ENCODE data around the gene THOC6.
A peak's percentile ranks its signal among the peaks of the same experiment; 100 is the strongest.

Gene THOC6

DNA sequence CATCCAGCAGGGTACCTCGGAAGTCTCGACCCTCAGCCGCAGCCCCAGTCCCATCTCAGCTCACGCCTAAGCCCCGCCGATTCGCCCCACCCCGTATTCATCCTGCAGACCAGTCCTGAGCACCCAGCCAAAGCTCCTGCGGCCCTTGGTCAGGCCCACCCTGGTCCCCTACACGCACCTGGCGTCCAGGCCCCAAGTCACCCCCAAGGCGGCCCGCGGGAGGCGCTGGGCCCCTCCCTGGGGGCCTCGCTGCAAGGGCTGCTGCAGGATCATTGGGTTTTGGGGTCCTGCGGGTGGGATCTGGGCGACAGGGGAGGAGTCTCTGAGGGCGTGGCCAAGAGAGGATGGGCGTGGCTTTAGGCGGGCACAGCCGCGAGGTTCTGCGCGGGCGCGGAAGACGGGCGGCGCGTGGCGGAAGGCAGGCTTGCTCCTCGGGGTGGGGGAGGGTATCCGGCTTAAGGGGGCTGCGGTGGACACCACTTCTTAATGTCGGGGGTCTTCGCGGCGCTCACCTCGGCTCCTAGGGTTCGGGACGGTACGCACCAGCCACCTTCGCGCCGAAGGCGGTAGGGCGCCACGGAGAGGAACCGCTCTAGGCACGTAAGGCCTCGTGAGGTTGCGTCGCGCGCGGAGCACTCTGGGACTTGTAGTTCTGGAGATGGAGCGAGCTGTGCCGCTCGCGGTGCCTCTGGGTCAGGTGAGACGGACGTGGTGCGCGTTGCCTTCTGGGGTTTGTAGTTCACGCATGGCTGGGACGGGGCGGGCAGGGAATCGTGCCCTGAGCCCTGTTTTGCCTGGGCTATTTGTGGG lies at the start of gene THOC6, which contains the start of gene HCFC1R1:
TSS of gene THOC6 (plus strand) at position 367 of the 810 bp plus-strand sequence. CDS start at position 659, 292 bp downstream.
TSS of gene HCFC1R1 (minus strand) at position 274 of the 810 bp plus-strand sequence. CDS start at position 273, 1 bp downstream.
- DNase-seq (ENCODE audit: low read depth): peak; percentile 90

DNA sequence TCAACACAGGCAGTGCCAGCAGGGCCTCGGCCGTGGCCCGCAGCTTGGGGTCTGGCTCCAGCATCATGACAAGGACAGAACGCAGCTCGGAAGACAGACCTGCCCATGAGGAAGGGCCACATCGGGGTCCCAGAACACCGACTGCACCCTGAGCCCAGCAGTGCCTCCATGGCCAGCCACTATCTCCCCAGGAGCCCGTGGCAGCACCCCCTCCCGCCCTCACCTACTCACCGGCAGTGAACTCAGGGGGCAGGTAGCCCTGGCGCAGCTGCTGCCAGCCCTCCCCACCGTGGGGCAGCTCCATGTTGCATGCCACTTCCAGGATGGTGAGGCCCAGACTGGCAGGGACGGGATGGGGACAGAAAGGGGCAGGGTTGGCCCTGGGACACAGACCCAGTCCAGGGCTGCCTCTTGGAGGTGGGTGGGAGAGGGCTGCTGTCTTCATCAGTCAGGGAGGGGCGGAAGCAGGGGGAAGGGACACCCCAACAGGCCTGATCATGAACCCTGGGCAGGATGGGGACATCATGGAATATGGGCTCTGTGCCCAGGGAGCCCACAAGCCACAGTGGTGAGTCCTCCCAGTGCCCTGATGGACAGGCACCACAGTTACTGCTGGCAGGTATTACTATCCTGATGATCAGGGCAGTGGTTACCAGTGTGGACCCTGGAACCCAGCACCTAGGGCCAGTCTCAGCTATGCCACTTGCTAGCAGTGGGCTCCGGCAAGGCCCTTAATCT lies 49.3 kb upstream of the THOC6 start:
- no peak for DNase-seq (ENCODE audit: low read depth)

DNA sequence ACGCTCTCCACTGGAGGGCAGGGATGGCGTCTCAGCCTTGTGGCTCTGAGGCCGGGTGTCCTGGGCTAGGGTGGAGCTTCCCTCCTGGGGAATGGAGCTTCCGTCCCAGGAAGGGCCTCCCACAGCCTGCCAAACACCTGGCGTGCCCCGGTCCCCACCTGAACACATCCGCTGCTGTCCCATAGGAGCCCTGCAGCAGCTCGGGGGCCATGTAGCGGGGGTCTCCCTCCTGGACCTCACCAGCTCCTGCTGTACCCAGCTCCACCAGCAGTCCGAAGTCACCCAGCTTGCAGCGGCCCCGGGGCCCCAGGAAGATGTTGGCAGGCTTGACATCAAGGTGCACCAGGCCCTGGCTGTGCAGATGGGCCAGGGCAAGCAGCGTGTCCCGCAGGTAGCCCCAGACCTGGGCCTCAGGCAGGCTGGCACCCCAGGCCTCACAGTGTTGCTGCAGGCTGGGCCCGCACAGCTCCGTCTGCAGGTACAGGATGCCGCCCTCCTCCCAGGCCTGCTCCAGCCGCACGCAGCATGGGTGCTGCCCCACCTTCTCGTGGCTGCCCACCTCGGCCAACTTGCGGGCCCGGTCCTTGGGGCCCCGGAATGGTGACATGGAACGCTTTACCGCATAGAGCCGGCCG lies 48.6 kb upstream of the THOC6 start:
- DNase-seq (ENCODE audit: low read depth): no peak

DNA sequence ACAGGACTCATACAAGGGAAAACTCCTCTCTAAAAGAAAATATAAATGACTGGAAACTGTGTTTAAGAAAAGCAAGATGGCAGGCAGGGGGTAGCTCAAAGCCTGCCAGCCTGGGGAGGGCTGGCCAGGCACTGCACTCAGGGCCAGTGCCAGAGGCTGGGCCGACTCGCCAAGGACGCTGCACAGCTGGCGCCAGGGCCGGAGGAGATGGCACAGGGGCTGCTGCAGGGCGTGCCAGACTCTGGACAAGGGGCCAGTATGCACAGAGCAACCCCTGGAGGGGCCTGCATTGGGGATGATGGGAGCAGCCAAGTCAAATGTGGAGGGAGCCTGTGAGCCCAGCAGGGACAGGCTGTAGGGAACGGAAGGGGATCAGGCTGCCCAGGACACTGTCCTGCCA lies 47.6 kb upstream of the THOC6 start:
- DNase-seq (ENCODE audit: low read depth): no peak

DNA sequence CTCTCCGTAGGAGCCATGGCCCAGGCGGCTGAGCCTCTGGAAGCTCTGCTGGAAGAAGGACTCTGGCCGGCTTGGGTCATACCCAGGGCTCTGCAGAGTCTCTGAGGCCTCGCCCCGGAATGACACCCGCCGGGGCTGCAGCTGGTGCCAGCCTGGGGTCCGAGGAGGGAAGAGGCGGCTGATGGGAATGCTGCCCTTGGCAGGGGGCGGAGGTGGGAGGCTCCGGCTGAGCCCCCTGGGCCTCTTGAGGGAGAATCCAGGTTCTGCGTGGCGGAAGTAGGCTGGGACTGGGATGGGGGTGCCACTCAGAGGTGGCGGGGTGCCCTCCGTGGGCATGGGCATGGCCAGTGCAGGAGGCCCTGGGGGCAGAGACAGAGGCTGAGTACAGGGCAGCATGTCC lies 47.2 kb upstream of the THOC6 start:
- DNase-seq (ENCODE audit: low read depth): no peak

DNA sequence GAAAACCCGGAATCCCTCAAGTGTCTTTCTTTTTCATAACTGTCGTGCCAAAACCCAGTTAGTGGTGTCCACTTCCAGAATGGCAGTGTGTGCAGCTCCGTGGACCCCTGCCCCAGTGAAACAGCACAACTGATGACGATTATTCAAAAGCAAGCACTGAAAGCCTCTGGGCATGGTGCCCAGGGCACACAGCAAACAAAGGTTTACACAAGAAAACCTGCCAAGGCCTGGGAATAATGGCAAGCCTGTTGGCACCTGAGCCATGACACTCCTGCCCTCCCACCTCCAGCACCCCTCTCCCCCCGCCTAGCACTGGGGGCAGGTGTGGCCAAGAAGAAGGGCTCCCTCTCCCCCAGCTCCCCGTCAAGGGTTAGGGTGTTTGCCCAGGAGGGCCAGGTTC lies 46.4 kb upstream of the THOC6 start:
- DNase-seq (ENCODE audit: low read depth): no peak

DNA sequence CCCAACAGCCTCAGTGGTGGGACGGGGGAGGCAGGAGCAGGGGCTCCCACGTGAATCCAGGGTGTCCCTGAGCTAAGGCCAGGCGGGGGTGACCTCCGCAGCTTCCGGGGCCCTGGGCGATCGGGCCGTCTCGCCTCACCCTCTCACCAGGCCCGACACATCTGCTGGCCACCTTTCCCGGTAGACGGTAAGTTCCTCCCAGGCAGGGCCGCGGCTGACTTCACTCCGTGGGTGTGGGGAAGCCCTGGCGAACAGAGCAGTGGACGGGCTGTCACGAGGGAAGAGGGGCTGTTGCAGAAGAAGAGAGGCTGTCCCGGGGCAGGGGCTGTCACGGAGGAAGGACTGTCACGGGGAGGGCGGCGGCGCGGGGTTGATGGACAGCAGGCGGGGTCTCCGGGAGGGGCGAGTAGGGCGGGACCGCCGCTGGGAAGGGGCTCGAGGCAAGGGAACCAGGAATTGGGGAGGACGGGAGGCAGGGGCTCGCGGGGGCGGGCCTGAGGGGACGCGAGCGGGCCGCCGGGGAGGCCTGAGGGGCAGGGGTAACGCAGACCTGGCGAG lies 44.1 kb upstream of the THOC6 start:
- no peak for DNase-seq (ENCODE audit: low read depth)

DNA sequence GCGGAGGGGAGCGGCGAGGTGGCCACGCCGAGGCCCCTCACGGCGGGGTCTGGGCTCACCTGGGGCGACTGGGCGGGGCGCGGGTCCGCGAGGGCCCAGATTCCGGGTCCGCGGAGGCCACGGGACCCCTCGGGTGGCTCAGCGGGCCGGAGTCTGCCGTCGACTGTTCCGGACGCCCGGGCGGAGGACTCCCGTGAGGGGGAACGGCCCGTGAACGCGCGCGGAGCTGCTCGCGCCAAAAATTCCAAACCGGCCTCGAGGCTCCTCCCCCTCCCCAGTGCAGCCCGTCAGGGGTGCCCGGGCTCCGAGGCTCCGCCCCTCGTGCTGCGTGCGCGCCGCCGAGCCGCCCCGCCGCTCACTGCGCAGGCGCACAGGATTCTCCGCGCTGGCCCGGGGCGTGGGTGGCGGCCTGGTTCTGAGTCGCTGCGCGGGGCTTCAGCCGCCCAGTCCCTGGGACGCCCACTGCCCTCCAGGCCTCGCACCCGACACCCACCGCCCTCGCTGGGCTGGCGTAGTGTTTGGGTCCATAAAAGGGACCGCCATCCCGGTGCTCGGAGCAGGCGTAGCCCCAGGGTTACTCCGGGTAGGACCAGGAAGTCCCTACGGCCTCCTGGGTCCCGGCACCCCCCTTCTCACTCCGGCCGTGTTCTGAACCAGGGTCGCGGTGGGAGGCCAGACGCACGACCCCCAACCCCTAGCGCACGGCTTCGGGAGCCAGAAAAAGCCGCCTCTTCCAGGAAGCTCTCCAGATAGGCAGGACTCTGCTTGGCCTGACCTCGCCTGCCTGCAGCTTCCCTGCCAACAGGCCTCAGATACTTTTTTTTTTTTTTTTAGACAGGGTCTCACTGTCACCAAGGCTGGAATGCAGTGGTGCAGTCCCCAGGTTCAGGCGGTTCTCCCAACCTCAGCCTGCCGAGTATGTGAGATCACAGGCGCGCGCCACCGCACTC lies 43.3 kb upstream of the THOC6 start, which contains the start of gene PKMYT1:
TSS of gene PKMYT1 (minus strand) at position 220 of the 950 bp plus-strand sequence. CDS start 789 bp downstream, outside the sequence.
- DNase-seq (ENCODE audit: low read depth): peak; percentile 94

DNA sequence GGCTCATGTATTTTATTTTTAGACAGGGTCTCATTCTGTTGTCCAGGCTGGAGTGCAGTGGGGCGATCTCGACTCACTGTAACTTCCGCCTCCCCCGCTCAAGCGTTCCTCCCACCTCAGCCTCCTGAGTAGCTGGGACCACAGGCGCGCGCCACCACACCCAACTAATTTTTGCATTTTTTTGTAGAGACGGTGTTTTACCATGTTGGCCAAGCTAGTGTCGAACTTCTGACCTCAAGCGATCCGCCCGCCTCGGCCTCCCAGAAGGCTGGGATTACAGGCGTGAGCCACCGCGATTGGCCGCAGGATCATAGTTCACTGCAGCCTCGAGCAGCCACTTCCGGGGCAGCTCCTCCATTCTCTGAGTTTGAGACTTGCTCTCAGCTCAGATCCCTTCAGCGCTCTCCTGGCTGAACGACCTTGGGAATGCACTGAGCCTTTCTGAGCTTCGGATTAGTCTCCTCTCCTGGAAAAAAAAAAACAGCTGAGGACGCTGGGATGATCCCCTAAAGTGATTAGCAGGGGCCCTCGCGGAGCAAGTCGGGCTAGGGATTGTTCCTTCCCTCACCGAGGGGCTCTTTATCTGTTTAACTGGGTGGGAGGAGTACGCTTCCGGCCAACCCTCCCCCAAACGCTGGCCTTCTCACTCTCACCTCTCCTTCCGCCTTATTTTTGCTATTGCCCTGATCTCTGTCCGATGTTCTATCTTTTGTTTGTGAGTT lies 42.5 kb upstream of the THOC6 start:
- no peak for DNase-seq (ENCODE audit: low read depth)

DNA sequence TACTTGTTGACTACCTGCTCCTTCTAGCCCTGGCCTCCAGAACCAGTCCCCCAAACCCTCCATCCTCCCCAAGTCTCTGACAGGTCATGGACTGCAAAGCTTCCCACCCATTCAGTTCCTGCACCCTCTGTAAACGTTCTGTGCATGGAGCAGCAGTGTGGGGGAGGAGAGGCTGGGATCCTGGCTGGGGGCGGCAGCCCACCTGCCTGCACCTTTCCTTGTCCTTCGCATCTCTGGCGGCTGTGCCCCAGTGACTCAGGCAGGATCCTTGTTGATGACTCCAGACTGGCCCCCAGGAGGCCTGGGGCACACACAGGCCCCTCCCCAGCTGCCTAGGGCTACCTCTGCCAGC lies 42.0 kb upstream of the THOC6 start:
- no peak for DNase-seq (ENCODE audit: low read depth)

DNA sequence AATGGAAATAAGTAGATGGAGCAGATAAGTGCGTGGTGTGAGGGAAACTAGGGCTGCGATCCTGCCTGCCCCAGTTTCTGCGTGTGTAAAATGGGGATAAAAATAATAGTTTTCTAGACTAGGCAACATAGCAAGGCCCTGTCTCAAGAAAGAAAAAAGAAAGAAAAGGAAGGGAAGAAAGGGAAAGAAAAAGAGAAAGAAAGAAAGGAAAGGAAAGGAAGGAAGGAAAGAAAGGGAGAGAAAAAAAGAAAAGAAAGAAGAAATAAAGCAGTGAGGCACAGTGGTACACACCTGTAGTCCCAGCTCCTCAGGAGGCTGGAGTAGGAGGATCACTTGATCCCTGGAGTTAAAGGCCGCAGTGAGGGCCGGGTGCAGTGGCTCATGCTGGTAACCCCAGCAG lies 41.4 kb upstream of the THOC6 start:
- no peak for DNase-seq (ENCODE audit: low read depth)

DNA sequence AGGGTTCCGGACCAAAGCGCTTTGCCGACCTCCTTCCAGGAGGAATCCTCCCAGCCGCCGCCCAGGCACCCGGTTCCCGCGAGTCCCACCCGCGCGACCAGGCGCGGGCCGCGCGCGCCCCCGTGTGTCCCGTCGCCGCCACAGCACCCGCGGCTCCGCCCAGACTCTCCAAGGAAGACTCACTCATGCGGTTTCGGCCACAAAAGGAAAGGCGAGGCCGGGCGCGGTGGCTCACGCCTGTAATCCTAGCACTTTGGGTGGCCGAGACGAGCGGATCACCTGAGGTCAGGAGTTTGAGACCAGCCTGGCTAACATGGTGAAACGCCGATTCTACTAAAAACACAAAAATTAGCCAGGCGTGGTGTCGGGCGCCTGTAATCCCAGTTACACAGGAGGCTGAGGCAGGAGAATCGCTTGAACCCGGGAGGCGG lies 40.1 kb upstream of the THOC6 start:
- peak; percentile 60 for DNase-seq (ENCODE audit: low read depth)

DNA sequence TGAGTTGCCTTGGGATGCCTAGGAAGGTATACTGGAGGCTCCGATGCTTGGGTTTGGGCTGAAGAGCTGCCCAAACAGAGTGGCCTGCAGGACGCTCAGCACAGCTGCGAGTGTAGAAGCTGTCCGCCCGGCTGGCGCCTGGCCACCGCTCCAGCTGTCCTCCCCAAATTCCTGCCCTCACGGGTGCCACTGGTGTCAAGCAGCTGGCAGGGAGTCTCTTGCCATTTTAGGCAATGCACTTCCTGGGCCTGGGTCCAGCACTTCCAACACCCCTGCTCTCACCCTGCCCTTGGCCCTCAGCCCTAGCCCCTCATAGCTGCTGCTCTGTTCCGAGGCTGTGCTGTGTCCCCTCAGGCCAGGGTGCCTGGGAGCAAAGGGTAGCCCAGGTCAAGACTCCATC lies 38.4 kb upstream of the THOC6 start:
- DNase-seq (ENCODE audit: low read depth): no peak

DNA sequence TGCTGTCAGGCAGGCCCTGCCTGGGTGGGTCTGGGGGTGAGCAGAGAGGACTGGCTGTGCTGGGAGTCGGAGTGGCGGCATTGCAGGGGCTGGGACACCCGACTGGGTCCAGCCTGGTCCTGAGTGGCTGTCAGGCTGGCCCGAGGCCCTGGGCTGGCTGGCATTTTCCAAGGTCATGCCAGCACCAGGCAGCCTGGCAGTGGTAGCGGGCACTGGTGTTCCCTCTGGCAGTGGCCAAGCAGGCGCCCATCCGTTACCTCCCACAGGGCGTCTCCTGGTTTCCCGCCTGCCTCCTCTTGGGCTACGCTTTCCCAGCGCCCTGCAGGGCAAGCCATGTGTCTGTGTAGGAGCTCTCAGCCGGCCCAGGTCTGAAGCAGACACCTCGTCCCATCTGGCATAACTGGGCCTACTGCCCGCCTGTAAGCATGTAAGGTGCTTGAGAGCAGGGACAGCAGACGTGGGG lies 37.9 kb upstream of the THOC6 start:
- no peak for DNase-seq (ENCODE audit: low read depth)

DNA sequence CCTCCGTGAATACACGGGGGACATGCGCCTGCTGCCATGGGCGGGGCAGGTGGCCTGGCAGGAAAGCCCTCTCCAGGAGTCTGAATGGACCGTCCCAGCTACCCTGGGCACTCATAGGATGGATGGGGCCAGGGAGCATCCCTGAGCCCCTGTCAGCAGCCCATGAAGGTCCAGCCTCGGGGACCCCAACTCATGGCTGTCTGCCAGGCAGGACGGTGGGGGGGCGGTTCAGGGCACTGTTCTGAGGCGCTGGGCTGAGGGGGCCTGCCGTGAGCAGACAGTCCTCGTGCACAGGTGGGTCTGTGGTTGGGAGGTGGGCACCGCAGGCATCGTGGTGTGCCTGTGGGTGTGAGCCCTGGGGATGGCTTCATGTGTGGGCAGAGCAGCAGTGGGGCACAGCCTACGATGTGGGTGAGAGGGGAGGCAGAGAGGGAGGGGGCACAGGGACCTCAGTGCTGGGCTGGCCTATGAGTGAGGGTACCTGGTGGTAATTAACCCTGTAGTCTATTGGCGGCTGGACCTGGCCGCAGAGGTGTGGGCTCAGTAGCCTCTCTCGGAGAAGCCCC lies 37.1 kb upstream of the THOC6 start:
- DNase-seq (ENCODE audit: low read depth): no peak

DNA sequence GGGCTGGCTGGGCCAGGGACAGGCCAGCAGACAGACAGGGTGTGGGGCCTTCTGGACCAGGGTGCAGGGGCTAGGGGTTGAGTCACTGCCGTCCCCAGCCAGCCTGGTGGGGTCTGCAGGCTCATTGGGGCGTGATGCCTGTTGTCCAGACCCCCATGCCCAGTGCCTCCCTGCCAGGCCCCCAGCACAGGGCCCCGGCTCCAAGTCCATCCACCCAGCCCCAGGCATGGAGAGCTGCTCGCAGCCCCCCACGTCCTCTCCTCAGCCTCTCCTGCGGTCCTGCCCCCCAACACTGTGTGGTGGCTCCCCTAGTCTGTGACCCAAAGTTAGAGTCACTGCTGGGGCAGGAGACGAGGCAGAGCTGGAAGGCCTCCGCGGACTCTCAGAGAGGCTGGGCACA lies 36.5 kb upstream of the THOC6 start:
- no peak for DNase-seq (ENCODE audit: low read depth)

DNA sequence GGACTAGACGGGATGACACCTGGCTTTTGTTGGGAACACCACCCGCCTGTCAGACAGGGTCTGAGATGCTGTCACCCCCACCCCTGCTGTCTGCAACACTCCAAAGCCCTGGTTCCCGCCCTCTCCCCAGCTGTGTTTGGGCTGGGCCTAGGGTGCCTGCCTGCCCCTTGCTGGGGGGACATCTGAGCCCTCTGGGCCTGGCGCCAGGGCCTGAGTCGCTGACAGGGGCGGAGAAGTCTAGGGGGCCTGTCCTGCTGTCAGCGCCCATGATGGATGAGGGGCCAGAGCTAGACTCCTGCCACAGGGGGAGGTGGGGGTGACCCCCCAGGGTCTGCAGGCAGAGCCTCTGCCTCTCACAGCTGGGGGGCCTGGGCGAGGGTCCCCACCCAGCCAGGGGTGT lies 36.0 kb upstream of the THOC6 start:
- DNase-seq (ENCODE audit: low read depth): no peak

DNA sequence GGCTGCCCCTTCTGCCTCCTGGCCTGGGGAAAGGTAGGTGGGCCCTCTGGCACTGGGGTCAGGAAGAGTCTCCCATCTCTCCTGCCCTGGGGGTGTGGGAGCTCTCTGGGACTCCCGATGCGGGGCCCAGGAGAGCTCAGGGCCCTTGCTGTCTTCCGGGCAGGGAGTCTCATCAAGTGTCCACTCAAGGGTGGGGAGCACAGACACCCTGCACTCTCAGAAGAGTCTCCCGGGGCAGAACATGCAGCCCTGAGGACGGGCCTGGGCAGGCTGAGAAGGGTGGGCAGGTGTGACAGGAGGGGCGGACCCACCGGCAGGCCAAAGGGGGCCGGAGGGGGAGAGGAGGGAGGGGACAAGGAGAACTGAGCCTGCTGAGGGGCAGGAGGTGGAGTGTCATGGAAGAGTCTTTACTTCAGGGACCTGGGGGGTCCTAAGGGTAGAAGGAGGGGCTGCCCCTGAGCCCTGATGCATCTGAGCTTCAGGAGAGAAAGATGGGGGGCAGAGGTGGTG lies 35.2 kb upstream of the THOC6 start:
- no peak for DNase-seq (ENCODE audit: low read depth)

DNA sequence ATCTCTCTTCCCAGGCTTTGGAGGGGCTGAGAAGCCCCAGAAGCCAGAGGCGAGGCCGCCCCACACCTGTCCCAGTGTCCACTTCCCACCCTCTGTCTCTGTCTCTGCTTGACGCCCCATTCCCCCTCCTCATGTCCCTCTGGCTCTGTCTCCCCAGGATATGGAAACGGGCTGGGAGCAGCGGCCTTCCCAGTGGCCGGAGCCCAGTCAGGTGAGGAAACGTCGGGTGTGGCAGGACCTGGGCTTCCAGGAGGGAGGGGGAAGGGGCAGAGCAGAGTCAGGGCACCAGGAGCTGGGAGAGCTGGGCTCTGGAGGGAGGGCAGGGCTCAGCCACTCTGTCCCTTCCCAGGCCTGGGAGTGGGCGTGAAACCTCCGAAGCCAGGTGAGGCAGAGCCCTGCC lies 32.9 kb upstream of the THOC6 start:
- DNase-seq (ENCODE audit: low read depth): no peak
